ENCODE results near the gene PIAS4.

- TF ChIP-seq CTCF (optimal IDR thresholded peaks at IDR 0.05 in 1 of 3, IDR thresholded peaks at IDR 0.05 in 1 of 3, conservative IDR thresholded peaks at IDR 0.05 in 1 of 3; ENCODE audit: extremely low read depth in 1 of 3, insufficient read depth in 2 of 3, low read length in 3 of 3) (no peak), EZH2 (IDR thresholded peaks at IDR 0.05; ENCODE audit: low read length) (no peak)
Measured at GRCh38 chr19:4043401-4043800, 35.9 kb downstream of the PIAS4 start.
